Measurements from ENCODE around the gene PAM. TPM values are rescaled to one million over a fixed set of nuclear protein-coding genes. Genes with fewer than 3 reads are reported as not detected.

PAM gene
- total RNA-seq, 1 donor from 2014 or later = 940 TPM

DNA sequence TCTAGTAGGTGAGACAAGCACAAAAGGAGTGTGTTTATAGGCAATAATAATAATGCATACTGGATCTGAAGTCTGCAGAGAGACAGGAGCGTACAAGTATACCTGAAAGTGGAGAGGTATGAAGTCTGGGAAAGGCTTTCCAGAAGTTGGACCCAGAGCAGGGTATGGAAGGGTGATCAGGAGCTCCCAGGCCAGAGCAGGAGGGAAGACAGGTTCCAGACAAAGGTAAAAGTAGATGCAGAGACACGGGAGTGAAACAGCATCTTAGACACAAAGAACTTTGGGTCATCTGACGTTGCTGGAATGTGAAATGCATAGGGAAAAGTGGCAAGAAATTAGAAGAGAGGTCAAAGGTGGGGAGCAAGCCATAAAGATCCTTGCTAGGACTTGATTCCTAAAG, 175.1 kb downstream of the PAM start:
- no peak overlapping the region for H3K4me3 ChIP-seq
- H3K27ac ChIP-seq = peak overlapping the region; percentile 66 to 77
- no peaks in the 10 kb centered on the region for H3K9me3 ChIP-seq
- H3K36me3 ChIP-seq = peaks cover 2 to 22% of the 10 kb centered on the region in 2 donors
- TF ChIP-seq, protein P1, sequence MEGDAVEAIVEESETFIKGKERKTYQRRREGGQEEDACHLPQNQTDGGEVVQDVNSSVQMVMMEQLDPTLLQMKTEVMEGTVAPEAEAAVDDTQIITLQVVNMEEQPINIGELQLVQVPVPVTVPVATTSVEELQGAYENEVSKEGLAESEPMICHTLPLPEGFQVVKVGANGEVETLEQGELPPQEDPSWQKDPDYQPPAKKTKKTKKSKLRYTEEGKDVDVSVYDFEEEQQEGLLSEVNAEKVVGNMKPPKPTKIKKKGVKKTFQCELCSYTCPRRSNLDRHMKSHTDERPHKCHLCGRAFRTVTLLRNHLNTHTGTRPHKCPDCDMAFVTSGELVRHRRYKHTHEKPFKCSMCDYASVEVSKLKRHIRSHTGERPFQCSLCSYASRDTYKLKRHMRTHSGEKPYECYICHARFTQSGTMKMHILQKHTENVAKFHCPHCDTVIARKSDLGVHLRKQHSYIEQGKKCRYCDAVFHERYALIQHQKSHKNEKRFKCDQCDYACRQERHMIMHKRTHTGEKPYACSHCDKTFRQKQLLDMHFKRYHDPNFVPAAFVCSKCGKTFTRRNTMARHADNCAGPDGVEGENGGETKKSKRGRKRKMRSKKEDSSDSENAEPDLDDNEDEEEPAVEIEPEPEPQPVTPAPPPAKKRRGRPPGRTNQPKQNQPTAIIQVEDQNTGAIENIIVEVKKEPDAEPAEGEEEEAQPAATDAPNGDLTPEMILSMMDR (IDR thresholded peaks at IDR 0.05) = no peak
- no peak for DNase-seq (ENCODE audit: low spot score in 2 of 2)
- H3K27me3 ChIP-seq = no peaks in the 10 kb centered on the region
- intact Hi-C loops (cut with DNase I) = no loop called here
- peaks cover 3 to 12% of the 10 kb centered on the region in 2 donors for H3K4me1 ChIP-seq

DNA sequence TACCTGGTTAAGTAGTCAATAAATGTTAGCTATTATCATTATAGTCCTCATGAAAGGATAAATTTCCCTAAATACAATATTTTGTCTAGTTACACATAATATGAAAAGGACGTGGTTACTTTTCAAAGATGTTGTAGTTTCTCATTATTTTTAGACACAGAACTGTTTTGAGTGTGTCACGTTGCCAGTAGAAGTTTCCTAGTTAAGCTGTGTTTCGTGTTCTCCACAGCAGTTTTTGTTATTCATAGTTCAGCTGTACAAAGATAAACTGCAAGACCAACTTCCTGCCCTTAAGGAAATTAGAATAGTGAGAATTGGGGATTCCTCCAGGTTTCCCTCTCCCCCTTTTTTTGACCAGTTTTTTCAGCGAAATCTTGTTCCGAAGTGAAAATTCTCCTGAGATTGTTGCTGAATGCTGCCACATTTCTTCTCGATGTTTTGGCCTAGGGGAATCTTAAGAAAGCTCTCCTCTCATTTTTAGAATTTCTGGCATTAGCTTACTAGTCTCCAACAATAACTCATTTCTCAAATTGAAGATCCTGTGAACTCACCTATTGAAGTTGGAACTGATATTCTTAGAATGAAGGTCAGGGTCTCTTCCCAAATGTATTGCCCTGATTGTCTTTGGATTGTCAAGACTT, 176.1 kb downstream of the PAM start:
- Histone ChIP-seq H3K27me3 (no peaks in the 10 kb centered on the region), H3K9me3 (no peaks in the 10 kb centered on the region), H3K27ac (peak overlapping the region; percentile 66 to 77), H3K36me3 (peaks cover 2 to 16% of the 10 kb centered on the region in 2 donors), H3K4me3 (peak overlapping the region in 1 of 2 donors; percentile 39), H3K4me1 (peaks cover 3 to 12% of the 10 kb centered on the region in 2 donors)
- intact Hi-C loops (cut with DNase I) = no loop called here
- DNase-seq (ENCODE audit: low spot score in 2 of 2) = no peak
- TF ChIP-seq, protein P1 (IDR thresholded peaks at IDR 0.05) = no peak

DNA sequence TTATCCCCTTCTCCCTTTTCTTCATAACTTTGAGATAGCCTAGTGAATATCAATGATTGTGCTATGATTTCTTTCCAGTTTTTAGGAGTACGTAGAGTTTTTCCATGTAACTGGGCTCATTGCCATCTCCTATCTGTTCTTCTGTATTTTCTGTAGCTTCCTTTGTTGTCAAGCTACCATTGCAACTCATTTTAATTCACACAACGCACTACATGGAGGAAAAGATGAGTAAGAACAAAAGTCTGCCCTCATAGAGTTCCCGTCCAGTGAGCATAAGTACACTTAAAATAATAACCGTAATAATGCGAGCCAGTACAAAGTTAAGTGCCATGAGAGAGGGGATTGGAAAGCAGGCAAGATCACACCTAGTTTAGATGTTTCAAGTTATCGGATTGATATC, 177.7 kb downstream of the PAM start:
- peaks cover 3 to 12% of the 10 kb centered on the region in 2 donors for H3K4me1 ChIP-seq
- no peaks in the 10 kb centered on the region for H3K27me3 ChIP-seq
- intact Hi-C loops (cut with DNase I) = no loop called here
- no peak for DNase-seq (ENCODE audit: low spot score in 2 of 2)
- no peak overlapping the region for H3K27ac ChIP-seq
- no peaks in the 10 kb centered on the region for H3K9me3 ChIP-seq
- H3K36me3 ChIP-seq = peaks cover 0 to 3% of the 10 kb centered on the region in 2 donors
- no peak overlapping the region for H3K4me3 ChIP-seq
- TF ChIP-seq, protein P1 (IDR thresholded peaks at IDR 0.05) = no peak

DNA sequence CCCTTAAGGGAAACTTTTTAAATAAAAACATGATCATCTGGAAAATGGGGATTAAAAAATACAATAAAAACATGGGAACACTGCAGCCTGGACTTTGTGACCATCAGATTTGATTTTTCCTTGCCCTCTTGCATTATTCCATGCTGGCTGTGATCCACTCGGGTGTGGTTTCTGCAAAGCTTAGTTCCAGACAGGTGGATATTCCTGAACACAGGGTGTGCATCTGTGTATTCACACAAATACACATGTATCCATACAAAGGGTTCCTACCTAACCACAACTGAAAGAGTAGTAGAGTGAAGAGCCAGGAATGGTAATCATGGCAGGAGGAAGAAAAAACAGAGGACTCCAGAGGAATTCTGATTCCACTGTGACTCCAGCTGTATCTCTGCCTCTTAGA, 178.2 kb downstream of the PAM start:
- H3K4me3 ChIP-seq = no peak overlapping the region
- no peaks in the 10 kb centered on the region for H3K9me3 ChIP-seq
- no peaks in the 10 kb centered on the region for H3K27me3 ChIP-seq
- no peak for DNase-seq (ENCODE audit: low spot score in 2 of 2)
- H3K27ac ChIP-seq = no peak overlapping the region
- TF ChIP-seq, protein P1 (IDR thresholded peaks at IDR 0.05) = no peak
- intact Hi-C loops (cut with DNase I) = no loop called here
- H3K36me3 ChIP-seq = peaks cover 0 to 3% of the 10 kb centered on the region in 2 donors
- peaks cover 3 to 12% of the 10 kb centered on the region in 2 donors for H3K4me1 ChIP-seq

DNA sequence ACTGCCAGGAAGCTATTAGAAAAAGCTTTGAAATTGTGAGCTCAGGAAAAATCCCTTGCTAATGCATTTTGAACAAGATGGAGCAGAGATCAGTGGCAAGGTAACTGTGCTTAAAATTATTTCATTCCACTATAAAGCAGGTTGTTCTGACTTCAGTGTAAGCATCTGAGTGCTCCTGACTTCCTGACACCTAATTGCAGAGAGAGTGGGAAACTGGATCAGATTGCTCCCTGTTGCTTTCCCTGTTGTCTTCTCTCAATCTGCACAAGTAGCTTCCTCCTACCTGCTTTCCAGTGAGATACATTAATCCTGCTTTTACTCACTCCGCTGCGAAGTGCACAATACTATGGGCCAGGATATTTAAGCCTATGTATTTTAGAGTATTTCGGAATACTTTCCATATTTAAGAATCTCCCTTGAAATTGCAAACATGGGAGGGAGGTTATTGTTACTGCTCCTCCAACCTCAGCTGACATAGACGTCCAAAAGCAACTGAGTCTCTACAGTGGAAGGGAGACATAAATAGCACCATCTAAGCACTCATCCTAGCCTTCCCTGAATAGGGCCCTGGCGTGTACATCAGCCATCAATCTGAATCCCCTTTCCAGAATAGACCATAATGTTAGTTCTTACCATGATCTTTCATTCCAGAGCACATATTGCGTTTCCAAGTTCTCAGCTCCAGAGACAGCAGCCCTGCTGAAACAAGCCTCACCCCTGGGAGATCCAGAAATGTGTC, 178.8 kb downstream of the PAM start:
- H3K4me3 ChIP-seq = no peak overlapping the region
- no peak for DNase-seq (ENCODE audit: low spot score in 2 of 2)
- H3K4me1 ChIP-seq = peaks cover 3 to 12% of the 10 kb centered on the region in 2 donors
- H3K27ac ChIP-seq = no peak overlapping the region
- intact Hi-C loops (cut with DNase I) = no loop called here
- H3K36me3 ChIP-seq = peaks cover 0 to under 1% of the 10 kb centered on the region in 2 donors
- H3K27me3 ChIP-seq = no peaks in the 10 kb centered on the region
- no peaks in the 10 kb centered on the region for H3K9me3 ChIP-seq
- TF ChIP-seq, protein P1 (IDR thresholded peaks at IDR 0.05) = no peak

All from ascending aorta (tissue), 2 donors.